Sigmoid colon (tissue), 7 donors: ENCODE data around the gene ETV3L. TPM values are rescaled to one million over a fixed set of nuclear protein-coding genes. Genes with fewer than 3 reads are reported as not detected.
A peak's percentile ranks its signal among the peaks of the same experiment; 100 is the strongest.

Experiments
- DNase-seq: peaks from one replicate; pipeline ENCODE4 v3.0.0-alpha.2; 2019
- H3K27ac ChIP-seq, 4 donors: fragments of 200-600 bp; sonication (generic); one replicate each; pipeline ENCODE4 v1.5.1; 2016 to 2019; ENCODE audit warnings: mild to moderate bottlenecking in 1 of 4
- H3K27me3 ChIP-seq, 3 donors: fragments of 200-600 bp; sonication (generic); one replicate each; pipeline ENCODE4 v1.5.1; 2019; ENCODE audit warnings: mild to moderate bottlenecking in 1 of 3
- H3K36me3 ChIP-seq, 4 donors: fragments of 200-600 bp; sonication (generic); one replicate each; pipeline ENCODE4 v1.5.1; 2016 to 2019
- H3K4me1 ChIP-seq, 4 donors: fragments of 200-600 bp; sonication (generic); one replicate each; pipeline ENCODE4 v1.5.1; 2017 to 2019
- H3K4me3 ChIP-seq, 4 donors: fragments of 200-600 bp; sonication (generic); one replicate each; pipeline ENCODE4 v1.5.1; 2017 to 2019; ENCODE audit warnings: mild to moderate bottlenecking in 2 of 4, moderate library complexity in 1 of 4
- H3K9me3 ChIP-seq, 4 donors: fragments of 200-600 bp in 3 of 4; sonication (generic) in 3 of 4; one replicate each; pipeline versions ENCODE4 v1.5.1 to v1.6.1; 2013 to 2019
- CTCF ChIP-seq, 4 experiments: fragments of 450-650 bp in 3 of 4; fragments of 200-600 bp in 1 of 4; IDR thresholded peaks; one replicate each; pipeline ENCODE4 v1.5.1; 2016 to 2019; ENCODE audit warnings: antibody characterized with exemption in 4 of 4, mild to moderate bottlenecking in 3 of 4, moderate library complexity in 2 of 4
- EP300 ChIP-seq, 4 donors: sonication (generic); formaldehyde crosslinking; IDR thresholded peaks; one replicate each; pipeline ENCODE4 v1.6.1; 2017; ENCODE audit warnings: antibody characterized with exemption in 4 of 4
- POLR2A ChIP-seq, 2 donors: fragments of 450-650 bp; IDR thresholded peaks; one replicate each; pipeline ENCODE4 v1.6.1; 2016; ENCODE audit warnings: antibody characterized with exemption in 2 of 2, mild to moderate bottlenecking in 2 of 2, moderate library complexity in 2 of 2
- POLR2AphosphoS5 ChIP-seq, 4 donors: sonication (generic); formaldehyde crosslinking; IDR thresholded peaks; one replicate each; pipeline ENCODE4 v1.6.1; 2017; ENCODE audit warnings: antibody characterized with exemption in 4 of 4
- WGBS, 2 donors: extraction: QIAGEN DNeasy Blood & Tissue Kit; methylation state at CpG; one replicate each; pipeline ENCODE4 v1.1.7; 2013; 5-methylcytosine and 5-hydroxymethylcytosine counted together
- intact Hi-C: fragments of 100-400 bp; cut with DNase I; formaldehyde crosslinking; loops from one replicate; pipeline ENCODE4 v1.15.1; 2023
- polyA plus RNA-seq, 3 donors: library from polyadenylated mRNA; stranded (reverse); fragments of 200-250 nt; gene quantifications; one replicate each; pipeline ENCODE4 v1.2.3, GENCODE V29; 2013
- total RNA-seq, 4 donors: library from RNA; depleted of rRNA; stranded (reverse); fragments of >200 nt; gene quantifications; one replicate each; pipeline ENCODE4 v1.1.0, GENCODE V29; 2016
- donor health status: healthy with polysubstance abuse.
- donor health status: Bipolar disorder and iron deficiency.
- donor health status: healthy.

Gene ETV3L
- total RNA-seq, result not detected
- polyA plus RNA-seq, result under 1 TPM in 1 of 3 donors, not detected in 2; 0.03 TPM

GRCh38 chr1:157099633-157100009 lies at the start of gene ETV3L:
Gene ETV3L (minus strand): TSS chr1:157099808. CDS start chr1:157099523, 285 bp downstream.
- peak; percentile 59 for DNase-seq

GRCh38 chr1:157147906-157148700 lies 48.5 kb upstream of the ETV3L start:
- Histone ChIP-seq H3K27ac (no peak overlapping the region), H3K4me3 (no peak overlapping the region), H3K9me3 (no peaks in the 10 kb centered on the region), H3K27me3 (peaks cover 0 to 4% (median 0%) of the 10 kb centered on the region in 3 donors), H3K36me3 (no peaks in the 10 kb centered on the region), H3K4me1 (no peaks in the 10 kb centered on the region)
- DNase-seq, result no peak
- intact Hi-C loops, result no loop called here
- no peak for TF ChIP-seq POLR2A (IDR thresholded peaks at IDR 0.05)
- no peak for TF ChIP-seq POLR2AphosphoS5 (IDR thresholded peaks at IDR 0.05)
- no peak for TF ChIP-seq CTCF (IDR thresholded peaks at IDR 0.05)
- no peak for TF ChIP-seq EP300 (IDR thresholded peaks at IDR 0.05)
- WGBS, 2 donors, result 64 to 69% methylated on average over 10 of the region's 10 CpGs

More at GRCh38 chr1:157099633-157100009, at the start of gene ETV3L:
- no peak within 1 kb of the TSS for H3K27ac ChIP-seq
- H3K4me3 ChIP-seq, result no peak within 1 kb of the TSS
- TF ChIP-seq POLR2AphosphoS5 (IDR thresholded peaks at IDR 0.05), result no peak
- TF ChIP-seq CTCF (IDR thresholded peaks at IDR 0.05), result no peak
- TF ChIP-seq EP300 (IDR thresholded peaks at IDR 0.05), result no peak
- TF ChIP-seq POLR2A (IDR thresholded peaks at IDR 0.05), result no peak
- no peaks in the 10 kb centered on the region for H3K9me3 ChIP-seq
- H3K27me3 ChIP-seq, result no peaks in the 10 kb centered on the region
- intact Hi-C loops, result no loop called here
- no peaks in the 10 kb centered on the region for H3K4me1 ChIP-seq
- 59 to 86% methylated on average over 3 of the region's 3 CpGs for WGBS, 2 donors
- H3K36me3 ChIP-seq, result no peaks in the 10 kb centered on the region

- intact Hi-C loops, result no loop called here
- no peaks in the 10 kb centered on the region for H3K36me3 ChIP-seq
- peaks cover 0 to 4% (median 0%) of the 10 kb centered on the region in 3 donors for H3K27me3 ChIP-seq
- no peaks in the 10 kb centered on the region for H3K4me1 ChIP-seq
- 87 to 94% methylated on average over 1 of the region's 1 CpG for WGBS, 2 donors
- DNase-seq, result no peak
- TF ChIP-seq POLR2A (IDR thresholded peaks at IDR 0.05) (no peak), EP300 (IDR thresholded peaks at IDR 0.05) (no peak), POLR2AphosphoS5 (IDR thresholded peaks at IDR 0.05) (no peak), CTCF (IDR thresholded peaks at IDR 0.05) (no peak)
- no peak overlapping the region for H3K4me3 ChIP-seq
- no peak overlapping the region for H3K27ac ChIP-seq
- no peaks in the 10 kb centered on the region for H3K9me3 ChIP-seq
Observed at GRCh38 chr1:157147037-157147436, 47.4 kb upstream of the ETV3L start.

- 54 to 76% methylated on average over 3 of the region's 3 CpGs for WGBS, 2 donors
- Histone ChIP-seq H3K9me3 (no peaks in the 10 kb centered on the region), H3K36me3 (no peaks in the 10 kb centered on the region), H3K27ac (no peak overlapping the region), H3K4me3 (no peak overlapping the region), H3K4me1 (no peaks in the 10 kb centered on the region), H3K27me3 (peaks cover 0 to 4% (median 0%) of the 10 kb centered on the region in 3 donors)
- intact Hi-C loops, result no loop called here
- DNase-seq, result no peak
- TF ChIP-seq CTCF (IDR thresholded peaks at IDR 0.05) (no peak), POLR2A (IDR thresholded peaks at IDR 0.05) (no peak), EP300 (IDR thresholded peaks at IDR 0.05) (no peak), POLR2AphosphoS5 (IDR thresholded peaks at IDR 0.05) (no peak)
Observed at GRCh38 chr1:157146244-157146643, 46.6 kb upstream of the ETV3L start.
